GM23338 (cell line): Measurements from ENCODE around the gene STXBP2. TPM values are rescaled to one million over a fixed set of nuclear protein-coding genes. Genes with fewer than 3 reads are reported as not detected.
A peak's percentile ranks its signal among the peaks of the same experiment; 100 is the strongest.

Experiments used
- ATAC-seq: fragments of 200-7000 bp; cut with Tn5 transposase; 3 replicates; pipeline ENCODE4 v1.9.1; 2020
- DNase-seq: peaks from one replicate; pipeline ENCODE4 v3.0.0-alpha.2; 2015; ENCODE audit warnings: low spot score
- H2AFZ ChIP-seq: fragments of 200-600 bp; sonication (generic); 2 replicates; pipeline ENCODE4 v1.8.0; 2016; ENCODE audit warnings: antibody characterized with exemption, mild to moderate bottlenecking, moderate library complexity
- H3F3A ChIP-seq: fragments of 200-600 bp; sonication (generic); replicated peaks from 2 replicates; pipeline ENCODE4 v1.8.0; 2017; ENCODE audit warnings: antibody characterized with exemption, mixed run types, low read depth
- H3K27ac ChIP-seq: fragments of 200-600 bp; sonication (generic); 2 replicates; pipeline ENCODE4 v1.6.1; 2016; ENCODE audit warnings: low read depth
- H3K27me3 ChIP-seq: fragments of 200-600 bp; sonication (generic); 2 replicates; pipeline ENCODE4 v1.8.0; 2016; ENCODE audit warnings: mild to moderate bottlenecking, mixed run types, moderate library complexity; ENCODE audit not compliant: insufficient read depth
- H3K36me3 ChIP-seq: fragments of 200-600 bp; sonication (generic); 2 replicates; pipeline ENCODE4 v1.8.0; 2016; ENCODE audit warnings: mild to moderate bottlenecking; ENCODE audit not compliant: insufficient read depth
- H3K4me1 ChIP-seq: fragments of 200-600 bp; sonication (generic); 2 replicates; pipeline ENCODE4 v1.8.0; 2016; ENCODE audit warnings: mild to moderate bottlenecking, moderate library complexity; ENCODE audit not compliant: insufficient read depth
- H3K4me2 ChIP-seq: fragments of 200-600 bp; sonication (generic); 2 replicates; pipeline ENCODE4 v1.7.1; 2017; ENCODE audit warnings: mixed run types
- H3K4me3 ChIP-seq: fragments of 200-600 bp; sonication (generic); 2 replicates; pipeline ENCODE4 v1.6.1; 2016; ENCODE audit warnings: mixed run types
- H3K79me2 ChIP-seq: fragments of 200-600 bp; sonication (generic); replicated peaks from 2 replicates; pipeline ENCODE4 v1.8.0; 2017; ENCODE audit warnings: mild to moderate bottlenecking; ENCODE audit not compliant: insufficient read depth
- H3K9me2 ChIP-seq: fragments of 200-600 bp; sonication (generic); 2 replicates; pipeline ENCODE4 v1.8.0; 2017; ENCODE audit not compliant: insufficient read depth
- H4K20me1 ChIP-seq: fragments of 200-600 bp; sonication (generic); replicated peaks from 2 replicates; pipeline ENCODE4 v1.8.0; 2017; ENCODE audit warnings: mild to moderate bottlenecking; ENCODE audit not compliant: insufficient read depth
- H3K27ac Mint-ChIP-seq: 2 replicates; pipeline ENCODE4 v1.8.0; 2020; ENCODE audit warnings: inconsistent platforms, mild to moderate bottlenecking, moderate library complexity, mixed read lengths
- H3K27me3 Mint-ChIP-seq: 3 replicates; pipeline ENCODE4 v1.8.0; 2022; ENCODE audit warnings: low read depth, mild to moderate bottlenecking, moderate library complexity, mixed read lengths, inconsistent platforms; ENCODE audit not compliant: insufficient read depth, poor library complexity
- H3K36me3 Mint-ChIP-seq: 3 replicates; pipeline ENCODE4 v1.8.0; 2021; ENCODE audit warnings: low read depth, mild to moderate bottlenecking, inconsistent platforms, moderate library complexity, mixed read lengths
- H3K4me1 Mint-ChIP-seq: 3 replicates; pipeline ENCODE4 v1.8.0; 2020; ENCODE audit warnings: mild to moderate bottlenecking, inconsistent platforms, mixed read lengths
- H3K4me3 Mint-ChIP-seq: 3 replicates; pipeline ENCODE4 v1.8.0; 2021; ENCODE audit warnings: moderate library complexity, mild to moderate bottlenecking, inconsistent platforms, mixed read lengths
- H3K9me3 Mint-ChIP-seq: 3 replicates; pipeline ENCODE4 v1.8.0; 2020; ENCODE audit warnings: moderate library complexity, mild to moderate bottlenecking, inconsistent platforms, mixed read lengths
- CREB1 ChIP-seq: fragments of 250-450 bp; sonication (Bioruptor Pico); IDR thresholded peaks from 2 replicates; pipeline ENCODE4 v1.5.0; 2020; ENCODE audit warnings: low read depth, mild to moderate bottlenecking, moderate library complexity
- CTCF ChIP-seq, 2 experiments: fragments of 200-600 bp in 1 of 2; sonication (generic) in 1 of 2; conservative IDR thresholded peaks; 2 replicates each; pipeline versions ENCODE4 v1.5.1 to v1.6.1; 2016 to 2017; ENCODE audit warnings: antibody characterized with exemption in 2 of 2, low read depth in 2 of 2, mild to moderate bottlenecking in 2 of 2, moderate library complexity in 1 of 2
- EZH2 ChIP-seq: fragments of 200-600 bp; sonication (generic); IDR thresholded peaks from one replicate; pipeline ENCODE4 v1.8.0; 2017; ENCODE audit warnings: antibody characterized with exemption, mild to moderate bottlenecking, low read depth; ENCODE audit not compliant: unreplicated experiment
- EZH2phosphoT487 ChIP-seq: fragments of 200-600 bp; sonication (generic); IDR thresholded peaks from one replicate; pipeline ENCODE4 v1.8.1; 2018; ENCODE audit warnings: antibody characterized with exemption; ENCODE audit not compliant: unreplicated experiment
- JUNB ChIP-seq: IDR thresholded peaks from one replicate; pipeline ENCODE4 v1.6.1; 2016; ENCODE audit warnings: antibody characterized with exemption; ENCODE audit not compliant: unreplicated experiment
- STAT1 ChIP-seq: IDR thresholded peaks from one replicate; pipeline ENCODE4 v1.6.1; 2016; ENCODE audit warnings: antibody characterized with exemption; ENCODE audit not compliant: unreplicated experiment
- ZNF114 ChIP-seq: fragments of 250-450 bp; sonication (Bioruptor Pico); IDR thresholded peaks from 2 replicates; pipeline ENCODE4 v1.5.0; 2020; ENCODE audit warnings: mild to moderate bottlenecking, moderate library complexity
- ZNF331 ChIP-seq: fragments of 250-450 bp; sonication (Bioruptor Pico); IDR thresholded peaks from 2 replicates; pipeline ENCODE4 v1.5.0; 2020; ENCODE audit warnings: low read depth, mild to moderate bottlenecking, moderate library complexity
- ZNF462 ChIP-seq: fragments of 250-450 bp; sonication (Bioruptor Pico); IDR thresholded peaks from 2 replicates; pipeline ENCODE4 v1.5.0; 2020; ENCODE audit warnings: mild to moderate bottlenecking, moderate library complexity
- polyA plus RNA-seq: library from polyadenylated mRNA; unstranded; fragments of >200 nt; fragmentation: Nextera tagmentation; extraction: Ambion mirVana; gene quantifications from 2 replicates; pipeline ENCODE4 v1.2.1, GENCODE V29; 2016
- total RNA-seq: library from RNA; depleted of rRNA; stranded (reverse); fragments of >200 nt; shearing (Covaris generic); gene quantifications from 2 replicates; pipeline ENCODE4 v1.2.3, GENCODE V29; 2014

STXBP2 gene
- total and polyA plus RNA-seq, 2 experiments from 2014 or later, result 42.6 to 55.8 TPM

GRCh38 chr19:7605490-7606222 is 31.3 kb upstream of the STXBP2 start:
- Mint-ChIP-seq H3K27me3 (peaks cover 21% of the 10 kb centered on the region), H3K4me3 (no peak overlapping the region; the same call in 2 of the 3 replicates), H3K4me1 (peaks cover 18% of the 10 kb centered on the region), H3K9me3 (peaks cover 3% of the 10 kb centered on the region; the same call in 2 of the 3 replicates), H3K27ac (no peak overlapping the region), H3K36me3 (peaks cover 17% of the 10 kb centered on the region)
- TF ChIP-seq ZNF114 (CRISPR knock-in tag), result no peak
- no peak for TF ChIP-seq CTCF (conservative IDR thresholded peaks at IDR 0.05; ENCODE audit: low read depth in 2 of 2)
- no peak for TF ChIP-seq ZNF331 (CRISPR knock-in tag)
- TF ChIP-seq CREB1 (CRISPR knock-in tag), result no peak
- TF ChIP-seq STAT1, result no peak
- TF ChIP-seq EZH2, result no peak
- TF ChIP-seq EZH2phosphoT487, result no peak
- TF ChIP-seq JUNB, result no peak
- no peak overlapping the region for H3K4me2 ChIP-seq
- H2AFZ ChIP-seq, result no peak overlapping the region
- peaks cover 6% of the 10 kb centered on the region for H3K4me1 ChIP-seq
- no peaks in the 10 kb centered on the region for H3K27me3 ChIP-seq
- no peaks in the 10 kb centered on the region for H3K9me2 ChIP-seq
- H4K20me1 ChIP-seq, result peaks cover 20% of the 10 kb centered on the region
- H3K79me2 ChIP-seq, result peaks cover 18% of the 10 kb centered on the region
- ATAC-seq (peak; percentile 91), DNase-seq (peak; percentile 91)
- no peak overlapping the region for H3K4me3 ChIP-seq
- no peaks in the 10 kb centered on the region; the same call in 1 of the 2 replicates for H3K36me3 ChIP-seq
- H3K27ac ChIP-seq, result no peak overlapping the region
- H3F3A ChIP-seq, result no peaks in the 10 kb centered on the region

- peaks cover 21% of the 10 kb centered on the region for H3K27me3 Mint-ChIP-seq
- H3K36me3 Mint-ChIP-seq, result peaks cover 21% of the 10 kb centered on the region
- H3K9me3 Mint-ChIP-seq, result peaks cover 3% of the 10 kb centered on the region; the same call in 2 of the 3 replicates
- H3K27ac ChIP-seq, result no peak overlapping the region
- H3K36me3 ChIP-seq, result no peaks in the 10 kb centered on the region; the same call in 1 of the 2 replicates
- no peak overlapping the region for H3K4me2 ChIP-seq
- H3K27me3 ChIP-seq, result no peaks in the 10 kb centered on the region
- no peak for DNase-seq
- no peaks in the 10 kb centered on the region for H3F3A ChIP-seq
- H4K20me1 ChIP-seq, result peaks cover 20% of the 10 kb centered on the region
- peaks cover 6% of the 10 kb centered on the region for H3K4me1 ChIP-seq
- peaks cover 18% of the 10 kb centered on the region for H3K4me1 Mint-ChIP-seq
- no peak for ATAC-seq
- peaks cover 12% of the 10 kb centered on the region for H3K79me2 ChIP-seq
- no peaks in the 10 kb centered on the region for H3K9me2 ChIP-seq
- H3K27ac Mint-ChIP-seq, result no peak overlapping the region
- no peak overlapping the region for H3K4me3 Mint-ChIP-seq
- no peak overlapping the region for H2AFZ ChIP-seq
- TF ChIP-seq ZNF462, result no peak
- no peak for TF ChIP-seq ZNF114 (CRISPR knock-in tag)
- TF ChIP-seq EZH2phosphoT487, result no peak
- no peak for TF ChIP-seq CTCF (conservative IDR thresholded peaks at IDR 0.05; ENCODE audit: low read depth in 2 of 2)
- H3K4me3 ChIP-seq, result no peak overlapping the region
Observed at GRCh38 chr19:7606289-7606688, 30.6 kb upstream of the STXBP2 start.
